Stomach (tissue), 9 donors: ENCODE results near the gene TMEM132C. TPM values are rescaled to one million over a fixed set of nuclear protein-coding genes. Genes with fewer than 3 reads are reported as not detected.

ENCODE experiments used
- DNase-seq, 2 donors: peaks; one replicate each; pipeline versions ENCODE4 v3.0.0 to v3.0.0-alpha.2; 2013 to 2019
- H3K27ac ChIP-seq, 5 donors: fragments of 200-600 bp in 4 of 5; sonication (generic) in 4 of 5; one replicate each; pipeline ENCODE4 v1.5.1; 2013 to 2019; ENCODE audit warnings: mild to moderate bottlenecking in 1 of 5, moderate library complexity in 1 of 5
- H3K27me3 ChIP-seq, 3 donors: fragments of 200-600 bp; sonication (generic); one replicate each; pipeline ENCODE4 v1.5.1; 2017 to 2019; ENCODE audit warnings: mixed run types in 1 of 3
- H3K36me3 ChIP-seq, 4 donors: fragments of 200-600 bp; sonication (generic); 1 replicate in 3 of 4; 2 replicates in 1 of 4; pipeline ENCODE4 v1.5.1; 2016 to 2019
- H3K4me1 ChIP-seq, 4 donors: fragments of 200-600 bp; sonication (generic); one replicate each; pipeline ENCODE4 v1.5.1; 2016 to 2019
- H3K4me3 ChIP-seq, 4 donors: fragments of 200-600 bp; sonication (generic) in 3 of 4; one replicate each; pipeline ENCODE4 v1.5.1; 2016 to 2019; ENCODE audit warnings: mild to moderate bottlenecking in 1 of 4
- H3K9me3 ChIP-seq, 4 donors: fragments of 200-600 bp; sonication (generic); one replicate each; pipeline ENCODE4 v1.5.1; 2016 to 2019
- CTCF ChIP-seq, 7 experiments: fragments of 450-650 bp in 4 of 7; fragments of 200-600 bp in 3 of 7; sonication (generic) in 3 of 7; IDR thresholded peaks; one replicate each; pipeline ENCODE4 v1.5.1; 2016 to 2019; ENCODE audit warnings: antibody characterized with exemption in 7 of 7, control low read depth in 2 of 7, mild to moderate bottlenecking in 1 of 7
- EP300 ChIP-seq: sonication (generic); formaldehyde crosslinking; IDR thresholded peaks from one replicate; pipeline ENCODE4 v1.6.1; 2017; ENCODE audit warnings: antibody characterized with exemption
- POLR2A ChIP-seq, 4 donors: fragments of 450-650 bp; IDR thresholded peaks; one replicate each; pipeline ENCODE4 v1.6.1; 2016; ENCODE audit warnings: antibody characterized with exemption in 4 of 4, control low read depth in 2 of 4, mild to moderate bottlenecking in 1 of 4, moderate library complexity in 1 of 4
- POLR2AphosphoS5 ChIP-seq, 3 donors: sonication (generic); formaldehyde crosslinking; IDR thresholded peaks; one replicate each; pipeline ENCODE4 v1.6.1; 2016; ENCODE audit warnings: antibody characterized with exemption in 3 of 3
- WGBS, 5 donors: extraction: QIAGEN DNeasy Blood & Tissue Kit in 3 of 5; methylation state at CpG; one replicate each; pipeline versions ENCODE4 v1.1.5 to v1.1.7; 2013 to 2018; 5-methylcytosine and 5-hydroxymethylcytosine counted together
- intact Hi-C: fragments of 100-400 bp; cut with DNase I; formaldehyde crosslinking; loops from one replicate; pipeline ENCODE4 v1.15.1; 2023; ENCODE audit warnings: low total_unique reads
- polyA plus RNA-seq, 3 donors: library from polyadenylated mRNA; stranded (reverse); fragments of 200-250 nt; gene quantifications; one replicate each; pipeline ENCODE4 v1.2.3, GENCODE V29; 2013
- total RNA-seq, 5 donors: library from RNA; depleted of rRNA; stranded (reverse); fragments of >200 nt; gene quantifications; one replicate each; pipeline versions ENCODE4 v1.1.0 to v1.2.3, GENCODE V29; 2014 to 2016
- donor health status: healthy with polysubstance abuse.
- donor health status: Bipolar disorder and iron deficiency.
- donor health status: healthy.

The TMEM132C gene
- total and polyA plus RNA-seq, 8 donors: under 0.01 to 12.8 (median 0.94) TPM

DNA sequence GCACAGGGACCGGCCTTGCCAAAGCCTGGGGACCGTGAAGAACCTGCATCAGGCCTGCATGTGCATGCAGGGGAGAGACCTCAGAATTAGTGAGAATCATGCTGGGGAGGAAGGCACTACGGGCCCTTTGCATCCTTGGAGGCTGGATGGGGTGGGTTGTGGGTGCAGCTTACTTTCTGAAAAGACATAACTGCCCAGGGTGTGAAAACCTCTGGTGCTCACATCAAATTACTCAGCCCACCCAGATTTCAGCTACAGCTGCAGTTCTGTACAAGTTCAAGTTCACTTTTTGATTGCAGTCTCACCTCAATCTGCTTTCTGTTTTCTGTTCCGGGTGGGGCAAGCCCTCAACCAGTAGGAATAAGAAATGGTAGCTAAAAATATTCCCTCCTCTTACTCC, 426.1 kb downstream of the TMEM132C start:
- no peak for TF ChIP-seq EP300
- TF ChIP-seq POLR2A (IDR thresholded peaks at IDR 0.05): no peak
- TF ChIP-seq POLR2AphosphoS5 (IDR thresholded peaks at IDR 0.05): no peak
- no peak for TF ChIP-seq CTCF (IDR thresholded peaks at IDR 0.05)
- Histone ChIP-seq H3K4me3 (no peak overlapping the region), H3K9me3 (peaks cover 0 to 11% (median 1%) of the 10 kb centered on the region in 4 donors), H3K4me1 (no peaks in the 10 kb centered on the region), H3K36me3 (no peaks in the 10 kb centered on the region), H3K27me3 (peaks cover 0 to 6% (median 0%) of the 10 kb centered on the region in 3 donors), H3K27ac (no peak overlapping the region)
- WGBS, 5 donors: 64 to 80% (median 74%) methylated on average over 3 to 4 of the region's 4 CpGs
- intact Hi-C loops: no loop called here
- no peak for DNase-seq

GRCh38 chr12:128693771-128694170, 426.8 kb downstream of the TMEM132C start:
- H3K27me3 ChIP-seq: peaks cover 0 to 7% (median 0%) of the 10 kb centered on the region in 3 donors
- peaks cover 0 to 11% (median 1%) of the 10 kb centered on the region in 4 donors for H3K9me3 ChIP-seq
- no peaks in the 10 kb centered on the region for H3K4me1 ChIP-seq
- H3K36me3 ChIP-seq: no peaks in the 10 kb centered on the region
- WGBS, 5 donors: 50 to 61% (median 57%) methylated on average over 8 of the region's 8 CpGs
- DNase-seq: no peak
- H3K4me3 ChIP-seq: no peak overlapping the region
- no peak overlapping the region for H3K27ac ChIP-seq
- intact Hi-C loops: no loop called here
- no peak for TF ChIP-seq EP300
- no peak for TF ChIP-seq CTCF (IDR thresholded peaks at IDR 0.05)
- TF ChIP-seq POLR2AphosphoS5 (IDR thresholded peaks at IDR 0.05): no peak
- TF ChIP-seq POLR2A (IDR thresholded peaks at IDR 0.05): no peak

DNA sequence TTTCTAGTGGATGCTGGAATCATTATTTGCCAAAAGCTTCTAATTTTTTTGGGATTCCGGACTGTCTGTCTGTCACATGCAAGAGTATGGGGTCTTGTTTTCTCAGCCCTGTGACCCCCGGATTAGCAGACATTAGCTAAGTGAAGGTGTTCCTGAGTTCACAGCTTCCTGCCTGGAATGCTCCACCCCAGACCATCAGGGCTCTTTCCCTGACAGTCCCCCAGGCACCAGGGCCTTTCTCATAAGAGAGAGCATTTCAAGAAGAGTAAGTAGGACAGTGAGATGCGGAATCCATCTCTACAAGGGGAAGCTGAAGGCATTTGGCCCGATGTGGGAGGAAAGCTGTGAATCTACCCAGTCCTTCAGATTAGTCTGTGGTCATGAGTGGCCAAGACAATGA, 427.5 kb downstream of the TMEM132C start:
- TF ChIP-seq EP300 (no peak), POLR2AphosphoS5 (IDR thresholded peaks at IDR 0.05) (no peak), CTCF (IDR thresholded peaks at IDR 0.05) (no peak), POLR2A (IDR thresholded peaks at IDR 0.05) (no peak)
- intact Hi-C loops: no loop called here
- no peak for DNase-seq
- no peaks in the 10 kb centered on the region for H3K4me1 ChIP-seq
- H3K36me3 ChIP-seq: no peaks in the 10 kb centered on the region
- peaks cover 0 to 9% (median 0%) of the 10 kb centered on the region in 3 donors for H3K27me3 ChIP-seq
- WGBS, 5 donors: 53 to 71% (median 66%) methylated on average over 4 of the region's 4 CpGs
- no peak overlapping the region for H3K4me3 ChIP-seq
- H3K9me3 ChIP-seq: peaks cover 0 to 11% (median 1%) of the 10 kb centered on the region in 4 donors
- H3K27ac ChIP-seq: no peak overlapping the region

DNA sequence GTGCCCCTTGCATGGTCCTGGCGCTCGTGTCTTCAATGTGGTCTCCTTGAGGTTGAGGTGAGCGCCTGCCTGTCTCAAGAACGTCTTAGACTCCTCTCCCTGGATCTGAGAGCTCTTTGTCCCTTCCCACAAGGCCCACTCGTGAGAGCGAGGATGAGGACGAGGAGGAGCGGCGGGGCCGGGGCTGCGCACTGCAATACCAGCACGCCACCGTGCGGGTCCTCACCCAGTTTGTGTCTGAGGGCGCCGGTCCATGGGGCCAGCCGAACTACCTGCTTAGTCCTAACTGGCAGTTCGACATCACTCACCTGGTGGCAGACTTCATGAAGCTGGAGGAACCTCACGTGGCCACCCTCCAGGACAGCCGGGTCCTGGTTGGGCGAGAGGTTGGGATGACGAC, 428.7 kb downstream of the TMEM132C start:
- 89 to 94% (median 90%) methylated on average over 17 to 22 of the region's 22 CpGs for WGBS, 5 donors
- peaks cover 0 to 9% (median 0%) of the 10 kb centered on the region in 3 donors for H3K27me3 ChIP-seq
- TF ChIP-seq POLR2A (IDR thresholded peaks at IDR 0.05): no peak
- TF ChIP-seq POLR2AphosphoS5 (IDR thresholded peaks at IDR 0.05): no peak
- no peak for TF ChIP-seq CTCF (IDR thresholded peaks at IDR 0.05)
- no peak for TF ChIP-seq EP300
- no peak for DNase-seq
- H3K4me1 ChIP-seq: no peaks in the 10 kb centered on the region
- H3K27ac ChIP-seq: no peak overlapping the region
- no peak overlapping the region for H3K4me3 ChIP-seq
- H3K36me3 ChIP-seq: no peaks in the 10 kb centered on the region
- intact Hi-C loops: no loop called here
- H3K9me3 ChIP-seq: peaks cover 0 to 11% (median 1%) of the 10 kb centered on the region in 4 donors
